ENCODE measurements around the gene DNAJC12.
A peak's percentile ranks its signal among the peaks of the same experiment; 100 is the strongest.
"Not testable (repeated sequence)": the region's sequence is repeated elsewhere in the genome, so short reads cannot be mapped to it uniquely, and the experiment has no call there.

DNAJC12 gene

DNA sequence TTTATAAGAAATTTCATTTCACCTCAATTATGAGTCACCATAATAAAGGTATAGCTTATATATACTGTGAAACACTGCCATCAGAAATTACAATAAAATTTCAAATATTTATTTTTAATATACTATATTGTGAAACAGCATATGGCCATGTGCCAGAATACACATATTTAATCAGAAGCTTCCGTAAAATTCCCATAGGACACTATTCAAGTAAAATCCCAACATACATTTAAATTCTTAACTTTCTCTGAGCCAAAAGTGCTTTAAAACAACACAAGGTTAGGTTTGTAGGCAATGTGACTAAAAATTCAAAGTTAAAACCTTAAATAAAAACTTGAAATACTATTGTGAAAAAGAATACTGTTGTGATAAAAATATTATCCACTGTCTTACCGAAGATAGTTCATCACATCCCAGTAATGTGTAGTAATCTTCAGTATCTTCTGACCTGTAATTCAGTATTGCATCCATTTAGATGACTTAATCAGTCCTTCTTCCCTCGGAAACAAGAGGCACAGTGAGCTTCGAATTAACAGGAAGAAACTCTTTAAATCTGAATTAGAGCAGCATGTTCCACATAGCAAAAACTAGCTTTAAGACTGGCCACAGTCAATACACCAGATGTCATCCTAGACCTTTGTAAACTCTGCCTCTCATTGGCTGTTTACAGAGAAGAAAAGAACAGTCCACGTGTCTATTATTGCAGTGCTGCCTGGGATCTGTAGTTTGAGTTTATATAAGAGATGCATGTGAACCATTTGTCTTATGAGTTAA lies at the start of gene DNAJC12:
TSS of gene DNAJC12 (minus strand) at position 648 of the 774 bp plus-strand sequence. CDS start at position 471, 177 bp downstream.
- peak; percentile 96 for DNase-seq (ENCODE audit: low spot score)

DNA sequence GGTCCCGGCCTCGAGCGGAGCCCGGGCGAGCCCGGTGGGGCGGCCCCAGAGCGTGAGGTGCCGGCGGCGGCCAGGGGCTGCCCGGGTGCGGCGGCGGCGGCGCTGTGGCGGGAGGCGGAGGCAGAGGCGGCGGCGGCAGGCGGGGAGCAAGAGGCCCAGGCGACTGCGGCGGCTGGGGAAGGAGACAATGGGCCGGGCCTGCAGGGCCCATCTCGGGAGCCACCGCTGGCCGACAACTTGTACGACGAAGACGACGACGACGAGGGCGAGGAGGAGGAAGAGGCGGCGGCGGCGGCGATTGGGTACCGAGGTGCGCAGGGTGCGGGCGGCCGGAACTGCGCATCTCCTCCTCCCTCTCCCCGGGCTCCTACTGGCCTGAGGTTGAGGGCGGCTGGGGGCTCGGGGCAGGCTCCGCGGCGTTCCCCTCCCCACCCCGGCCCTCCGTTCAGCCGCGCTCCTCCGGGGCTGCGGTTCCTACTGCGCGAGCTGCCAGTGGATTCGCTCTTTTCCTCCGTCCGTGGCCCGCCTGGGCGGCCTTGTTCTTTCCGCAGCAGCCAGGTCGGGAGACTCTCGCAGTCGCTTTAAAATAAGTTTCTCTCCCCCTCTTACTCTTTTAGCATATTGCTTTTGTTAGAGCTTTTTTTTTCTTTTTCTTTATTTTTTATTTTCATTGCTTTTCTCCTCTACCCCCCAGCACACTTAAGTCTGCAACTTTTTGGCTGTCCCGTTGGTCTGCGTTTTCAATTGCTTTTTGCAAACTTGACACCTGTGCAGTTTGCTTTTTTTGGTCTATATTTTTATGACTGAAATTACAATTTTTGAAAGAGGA lies 47.1 kb upstream of the DNAJC12 start:
- DNase-seq (ENCODE audit: low spot score), result peak; percentile 75

DNA sequence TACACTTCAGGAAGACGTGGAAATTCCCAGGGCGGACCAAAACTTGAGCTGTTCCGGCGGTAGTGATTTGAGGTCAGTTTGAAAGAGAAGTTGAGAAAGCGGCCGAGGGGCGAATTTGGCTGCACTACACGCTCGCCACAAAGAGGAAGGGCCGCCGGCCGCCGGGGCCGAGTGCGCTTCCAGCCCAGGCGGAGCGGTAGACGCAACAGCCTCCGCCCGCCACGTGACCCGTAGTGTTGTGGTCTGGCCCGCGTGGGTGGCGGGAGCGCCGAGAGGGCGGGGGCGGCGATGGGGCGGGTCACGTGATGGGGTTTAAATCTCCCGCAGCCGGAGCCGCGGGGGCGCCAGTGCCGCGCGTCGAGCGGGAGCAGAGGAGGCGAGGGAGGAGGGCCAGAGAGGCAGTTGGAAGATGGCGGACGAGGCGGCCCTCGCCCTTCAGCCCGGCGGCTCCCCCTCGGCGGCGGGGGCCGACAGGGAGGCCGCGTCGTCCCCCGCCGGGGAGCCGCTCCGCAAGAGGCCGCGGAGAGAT lies 46.4 kb upstream of the DNAJC12 start, which contains the start of gene SIRT1:
TSS of gene SIRT1 (plus strand) at position 344 of the 529 bp plus-strand sequence. CDS start at position 410, 66 bp downstream.
- DNase-seq (ENCODE audit: low spot score), result peak; percentile 92

DNA sequence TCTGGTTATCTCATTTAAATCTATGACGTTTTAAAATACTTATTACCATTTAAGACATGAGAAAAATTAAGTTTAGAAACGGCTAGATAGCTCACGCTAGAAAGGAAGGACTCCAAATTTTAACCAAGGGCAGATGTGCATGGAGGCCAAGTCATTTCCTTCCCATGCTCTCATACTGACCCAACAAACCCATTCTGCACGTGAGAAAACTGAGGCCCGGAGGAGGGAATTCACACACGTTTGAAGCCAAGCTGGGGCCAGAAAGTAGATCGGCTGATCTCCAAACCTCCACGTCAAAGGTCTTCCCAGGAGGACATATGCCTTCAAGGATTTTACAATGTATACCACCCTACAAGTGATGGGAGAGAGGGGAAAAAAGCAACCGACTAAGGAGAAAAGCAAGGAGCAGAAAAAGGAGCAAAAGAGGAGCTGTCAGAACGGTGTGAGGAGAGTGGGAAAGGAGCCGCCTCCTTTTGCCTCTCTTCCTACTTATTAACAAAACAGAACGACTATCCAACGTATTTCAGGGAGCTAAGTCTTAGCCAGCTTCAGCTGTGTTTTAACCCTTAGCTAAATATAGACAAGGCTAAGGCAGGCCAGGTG lies 45.8 kb upstream of the DNAJC12 start:
- DNase-seq (ENCODE audit: low spot score), result no peak

DNA sequence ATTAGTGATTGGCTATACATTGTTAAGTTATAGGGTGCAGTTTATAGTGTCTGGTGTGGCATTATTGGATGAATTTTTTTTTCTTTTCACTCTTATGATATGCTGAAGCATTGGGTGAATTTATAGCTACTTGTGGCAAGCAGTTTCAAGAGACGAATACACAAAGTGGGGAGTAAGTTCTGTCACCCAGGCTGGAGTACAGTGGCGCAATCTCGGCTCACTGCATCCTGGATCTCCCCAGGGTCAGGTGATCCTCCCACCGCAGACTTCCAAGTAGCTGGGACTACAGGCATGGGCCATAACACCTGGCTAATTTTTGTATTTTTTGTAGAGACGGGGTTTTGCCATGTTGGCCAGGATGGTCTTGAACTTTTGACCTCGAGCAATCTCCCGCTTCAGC lies 40.1 kb upstream of the DNAJC12 start:
- no peak for DNase-seq (ENCODE audit: low spot score)

DNA sequence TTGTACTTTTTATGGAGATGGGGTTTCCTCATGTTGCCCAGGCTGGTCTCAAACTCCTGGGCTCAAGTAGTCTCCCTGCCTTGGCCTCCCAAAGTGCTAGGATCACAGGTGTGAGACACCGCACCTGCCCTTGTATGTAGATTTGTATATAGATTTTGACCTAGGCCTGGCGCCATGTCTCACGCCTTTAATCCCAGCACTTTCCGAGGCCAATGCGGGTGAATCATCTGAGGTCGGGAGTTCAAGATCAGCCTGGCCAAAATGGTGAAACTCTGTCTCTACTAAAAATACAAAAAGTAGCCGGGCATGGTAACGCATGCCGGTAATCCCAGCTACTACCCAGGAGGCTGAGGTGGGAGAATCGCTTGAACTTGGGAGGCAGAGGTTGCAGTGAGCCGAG lies 39.4 kb upstream of the DNAJC12 start:
- DNase-seq (ENCODE audit: low spot score), result not testable (repeated sequence)

DNA sequence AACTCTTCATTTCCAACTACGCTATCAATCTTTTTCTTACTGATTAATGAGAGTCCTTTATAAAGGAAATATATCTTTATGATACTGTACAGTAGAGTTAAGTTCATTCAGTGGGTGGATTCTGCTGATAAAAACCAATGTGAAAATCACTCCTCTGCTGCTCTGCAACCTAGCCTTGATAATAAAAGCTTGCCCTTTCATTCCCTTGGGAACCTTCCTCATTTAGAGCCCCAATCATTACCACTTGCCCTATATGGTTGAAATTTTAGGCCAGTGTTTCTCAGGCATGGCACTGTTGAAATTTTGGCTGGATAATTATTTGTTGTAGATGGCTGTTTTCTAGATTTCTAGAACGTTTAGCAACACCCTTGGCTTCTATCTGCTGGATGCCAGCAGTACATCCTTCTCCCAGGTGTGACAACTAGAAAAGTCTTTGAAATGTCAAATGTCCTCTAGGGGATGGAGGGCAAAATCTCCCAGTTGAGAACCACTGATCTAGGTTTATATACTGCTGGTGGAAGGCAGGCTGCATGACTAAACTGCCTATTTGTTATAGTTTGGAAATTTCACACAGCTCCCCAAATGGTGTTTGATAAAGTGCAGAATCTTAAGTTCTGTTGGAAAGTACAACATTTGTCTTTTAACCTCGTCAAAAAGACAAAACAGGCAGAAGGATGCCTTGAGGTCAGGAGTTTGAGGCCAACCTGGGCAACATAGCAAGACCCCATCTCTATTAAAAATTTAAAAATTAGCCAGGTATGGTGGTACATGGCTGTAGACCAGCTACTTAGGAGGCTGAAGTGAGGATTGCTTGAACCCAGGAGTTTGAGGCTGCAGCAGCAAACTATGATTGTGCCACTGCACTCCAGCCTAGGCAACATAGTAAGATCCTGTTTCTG lies 37.6 kb upstream of the DNAJC12 start:
- no peak for DNase-seq (ENCODE audit: low spot score)

DNA sequence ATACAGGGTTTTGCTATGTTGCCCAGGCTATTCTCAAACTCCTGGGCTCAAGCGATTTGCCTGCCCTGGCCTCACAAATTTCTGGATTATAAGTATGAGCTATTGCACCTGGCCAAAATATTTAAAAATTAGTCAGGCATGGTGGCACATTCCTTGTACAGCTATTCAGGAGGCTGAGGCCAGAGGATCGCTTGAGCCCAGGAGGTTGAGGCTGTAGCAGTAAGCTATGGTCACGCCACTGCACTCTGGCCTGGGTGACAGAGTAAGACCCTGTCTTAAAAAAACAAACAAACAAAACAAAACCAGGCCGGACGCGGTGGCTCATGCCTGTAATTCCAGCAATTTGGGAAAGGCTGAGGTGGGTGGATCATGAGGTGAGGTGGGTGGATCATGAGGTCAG lies 32.0 kb upstream of the DNAJC12 start:
- no peak for DNase-seq (ENCODE audit: low spot score)

DNA sequence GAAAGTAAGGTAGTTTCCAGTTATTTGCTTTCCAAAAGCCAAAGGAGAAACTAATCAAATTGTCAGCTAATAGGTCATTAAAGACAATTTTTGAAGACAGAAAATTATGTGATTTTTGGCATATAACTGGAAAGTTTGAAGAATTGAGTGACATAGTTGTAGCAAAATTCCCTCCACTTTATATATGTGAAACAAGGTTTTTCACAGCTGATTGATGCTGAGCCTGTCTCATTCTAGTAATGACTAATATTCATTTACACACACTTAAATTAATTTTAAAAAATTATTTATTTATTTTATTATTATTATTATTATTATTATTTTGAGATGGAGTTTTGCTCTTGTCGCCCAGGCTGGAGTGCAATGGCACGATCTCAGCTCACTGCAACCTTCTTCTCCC lies 30.1 kb upstream of the DNAJC12 start:
- no peak for DNase-seq (ENCODE audit: low spot score)

DNA sequence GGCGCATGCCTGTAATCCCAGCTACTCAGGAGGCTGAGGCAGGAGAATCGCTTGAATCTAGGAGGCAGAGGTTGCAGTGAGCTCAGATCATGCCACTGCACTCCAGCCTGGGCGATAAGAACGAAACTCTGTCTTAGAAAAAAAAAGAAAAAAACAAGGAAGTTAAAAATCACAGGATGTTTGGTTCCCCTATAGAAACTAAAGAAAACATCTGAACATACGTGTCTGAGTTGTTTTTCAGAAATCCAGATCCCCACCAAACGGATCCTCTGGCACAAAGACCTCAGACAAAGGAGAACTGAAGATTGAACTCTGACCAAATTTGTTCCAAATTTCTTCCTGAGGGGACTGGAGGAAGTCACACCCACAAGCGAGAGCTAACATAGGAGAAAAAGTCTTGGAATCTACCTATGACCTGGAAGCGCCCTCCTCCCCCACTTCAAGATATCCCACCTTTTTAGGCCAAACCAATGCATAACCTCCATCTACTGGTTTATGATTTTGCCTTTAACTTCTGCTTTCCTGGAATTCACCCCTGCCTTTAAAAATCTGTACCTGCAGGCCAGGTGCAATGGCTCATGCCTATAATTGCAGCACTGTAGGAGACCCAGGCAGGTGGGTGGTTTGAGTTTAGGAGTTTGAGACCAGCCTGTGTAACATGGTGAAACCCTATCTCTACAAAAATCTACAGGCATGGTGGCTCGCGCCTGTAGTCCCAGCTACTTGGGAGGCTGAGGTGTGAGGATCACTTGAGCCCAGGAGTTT lies 26.8 kb upstream of the DNAJC12 start:
- DNase-seq (ENCODE audit: low spot score), result no peak

DNA sequence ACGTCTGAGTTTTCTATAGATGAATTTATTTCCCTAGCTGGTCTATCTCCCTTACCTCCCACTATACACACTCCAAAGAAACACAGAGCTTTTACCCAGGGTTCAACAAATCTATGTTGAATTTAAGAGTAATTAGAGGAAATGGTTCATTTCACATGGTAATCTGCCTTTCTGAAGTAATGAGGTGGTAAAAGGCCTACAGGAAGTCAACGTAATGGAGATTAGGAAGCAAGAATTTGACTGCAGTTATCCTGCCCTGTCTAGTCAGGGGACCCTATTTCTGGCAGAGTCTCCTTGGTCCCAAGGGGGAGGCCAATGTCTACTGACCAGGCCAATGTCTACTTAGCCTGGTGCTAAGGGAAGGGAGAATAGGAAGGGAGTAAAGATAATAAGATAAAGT lies 25.1 kb upstream of the DNAJC12 start:
- no peak for DNase-seq (ENCODE audit: low spot score)

DNA sequence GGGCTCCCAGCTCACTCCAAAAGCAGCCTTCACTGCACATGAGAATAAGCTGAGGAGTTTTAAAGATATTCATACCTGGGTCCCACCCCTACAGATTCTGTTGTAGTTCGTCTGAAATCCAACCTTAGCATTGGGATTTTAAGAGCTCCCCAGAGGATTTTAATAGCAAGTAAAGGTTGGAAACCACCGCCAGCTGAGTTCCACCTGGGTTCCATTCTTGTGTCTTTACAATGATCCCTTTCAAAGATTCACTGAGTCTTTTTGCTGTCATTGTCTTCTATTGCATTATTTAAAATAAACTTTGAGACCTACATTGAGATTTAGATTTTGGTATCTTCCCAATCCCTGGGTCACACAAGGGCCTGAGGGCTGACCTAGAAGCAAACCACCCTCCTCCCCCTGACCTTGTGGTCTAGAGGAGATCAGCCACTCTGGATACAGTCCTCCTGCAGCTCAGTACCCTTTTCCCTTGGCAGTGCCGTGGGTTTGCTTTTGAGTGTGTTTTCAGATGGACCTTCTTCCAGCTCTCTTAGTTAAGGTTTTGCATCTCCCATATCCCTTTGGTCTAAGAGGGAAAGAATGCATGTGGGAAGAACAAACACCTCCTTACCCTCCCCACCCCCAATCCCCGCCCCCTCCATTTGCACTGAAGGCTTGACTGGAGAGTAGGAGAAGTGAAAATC lies 23.9 kb upstream of the DNAJC12 start:
- DNase-seq (ENCODE audit: low spot score), result no peak

DNA sequence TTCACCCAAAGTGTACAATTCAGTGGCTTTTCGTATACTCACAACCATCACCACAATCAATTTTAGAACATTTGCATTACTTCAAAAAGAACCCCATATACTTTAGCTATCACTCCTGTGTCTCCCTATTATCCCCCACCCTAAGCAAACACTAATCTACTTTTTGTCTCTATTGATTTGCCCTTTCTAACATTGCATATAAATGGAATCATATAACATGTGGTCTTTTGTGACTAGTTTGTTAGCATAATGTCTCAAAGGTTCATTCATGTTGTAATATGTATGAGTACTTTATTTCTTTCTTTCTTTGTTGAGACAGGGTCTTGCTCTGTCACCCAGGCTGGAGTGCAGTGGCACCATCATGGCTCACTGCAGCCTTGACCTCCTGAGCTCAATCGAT lies 21.0 kb upstream of the DNAJC12 start:
- no peak for DNase-seq (ENCODE audit: low spot score)

DNA sequence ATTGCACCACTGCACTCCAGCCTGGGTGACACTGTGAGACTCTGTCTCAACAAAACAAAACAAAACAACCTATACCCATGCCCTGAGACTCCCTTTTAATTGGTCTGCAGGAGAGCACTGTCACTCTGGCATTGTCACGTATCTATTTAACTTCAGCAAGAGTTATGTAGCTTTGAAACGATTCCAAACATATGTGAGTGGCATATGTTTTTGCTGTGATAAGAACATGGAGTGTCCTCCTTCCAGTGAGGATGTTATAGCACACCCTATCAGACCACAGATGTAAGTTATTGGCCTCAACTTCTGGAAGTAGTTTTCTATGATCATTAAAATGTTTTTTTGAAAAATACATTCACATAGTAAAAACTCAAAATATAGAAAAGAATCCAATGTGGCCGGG lies 15.5 kb upstream of the DNAJC12 start:
- no peak for DNase-seq (ENCODE audit: low spot score)

DNA sequence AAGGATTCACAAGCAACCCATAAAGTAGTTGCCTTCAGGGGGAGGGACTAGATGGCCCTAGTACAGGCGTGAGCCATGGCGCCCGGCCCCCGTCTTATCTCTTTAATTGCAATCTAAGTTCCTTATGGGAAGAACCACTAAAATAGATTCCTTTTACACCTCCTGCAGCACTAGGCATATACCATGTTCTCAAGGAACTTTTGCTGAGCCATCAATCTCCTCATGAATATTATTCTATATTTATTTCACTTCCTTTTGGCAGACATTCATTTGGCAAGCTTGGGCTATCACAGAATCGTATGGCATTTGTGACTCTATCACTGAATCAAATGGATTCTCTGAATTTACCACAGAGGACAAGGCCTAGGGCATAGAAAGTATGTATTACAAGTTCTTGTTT lies 14.8 kb upstream of the DNAJC12 start:
- no peak for DNase-seq (ENCODE audit: low spot score)

DNA sequence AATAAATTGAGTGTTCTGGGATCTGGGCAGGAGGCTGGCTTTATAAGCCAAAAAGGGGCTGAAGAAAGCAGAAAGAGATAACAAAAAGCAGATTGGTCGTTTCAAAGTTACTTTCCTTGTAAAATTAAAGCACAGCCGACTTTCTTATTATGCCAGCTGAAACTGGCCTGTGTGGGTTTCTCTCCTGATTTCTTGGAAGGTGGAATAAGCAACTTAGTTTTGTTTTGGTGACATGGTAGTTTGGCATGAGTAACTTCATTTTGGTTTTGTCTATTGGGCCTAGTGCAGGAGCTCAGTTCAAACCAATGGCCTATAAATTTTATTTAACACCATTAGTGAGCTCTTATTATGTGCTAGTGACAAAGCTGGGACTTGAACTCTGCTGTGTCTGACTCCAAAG lies 13.2 kb upstream of the DNAJC12 start:
- no peak for DNase-seq (ENCODE audit: low spot score)

DNA sequence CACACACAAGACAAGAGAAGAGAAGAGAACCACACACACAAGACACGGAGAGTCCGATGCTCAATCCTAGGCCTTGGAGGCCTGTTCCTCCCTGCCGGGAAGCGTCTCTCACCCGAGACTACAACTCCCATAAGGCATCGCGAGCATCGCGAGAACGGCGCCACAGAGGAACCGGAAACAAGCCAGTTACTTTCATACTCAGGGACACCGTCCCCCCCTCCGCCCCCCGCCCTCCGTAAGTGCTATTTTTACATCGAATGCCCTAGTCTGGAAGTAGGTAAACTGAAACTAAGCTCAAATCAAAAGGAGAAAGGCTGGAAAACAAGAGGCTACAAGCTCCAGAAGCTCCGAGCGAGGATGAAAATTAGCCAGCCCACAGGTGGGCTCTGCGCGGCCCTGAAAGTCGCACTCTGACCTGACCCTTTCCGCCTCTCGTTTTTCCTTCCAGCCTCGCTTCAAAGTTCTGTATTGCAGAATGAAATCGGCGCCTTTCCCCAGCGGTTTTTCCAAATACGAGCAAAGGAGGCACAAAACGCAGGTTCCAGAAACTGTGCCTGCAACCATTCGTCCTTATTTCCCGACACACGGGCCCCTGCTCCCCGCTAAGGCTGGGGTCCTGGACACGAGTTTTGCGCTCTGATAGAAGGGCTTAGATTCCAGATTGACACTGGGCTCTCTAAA lies 11.5 kb upstream of the DNAJC12 start:
- DNase-seq (ENCODE audit: low spot score), result peak; percentile 97

DNA sequence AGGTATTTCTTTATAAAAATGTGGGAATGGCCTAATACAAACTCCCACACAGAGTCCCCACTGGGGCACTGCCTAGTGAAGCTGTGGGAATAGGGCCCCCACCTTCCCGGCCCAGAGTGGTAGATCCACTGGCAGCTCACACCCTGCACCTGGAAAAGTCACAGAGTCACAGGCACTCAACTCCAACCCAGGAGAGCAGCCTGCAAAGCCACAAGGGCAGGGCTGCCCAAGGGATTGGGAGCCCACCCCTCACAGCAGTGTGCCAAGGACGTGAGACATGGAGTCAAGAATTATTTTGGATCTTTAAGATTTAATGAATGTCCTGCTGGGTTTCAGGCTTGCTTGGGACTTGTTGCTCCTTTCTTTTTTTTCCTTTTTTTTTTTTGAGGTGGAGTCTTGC lies 5.3 kb upstream of the DNAJC12 start:
- DNase-seq (ENCODE audit: low spot score), result no peak

DNA sequence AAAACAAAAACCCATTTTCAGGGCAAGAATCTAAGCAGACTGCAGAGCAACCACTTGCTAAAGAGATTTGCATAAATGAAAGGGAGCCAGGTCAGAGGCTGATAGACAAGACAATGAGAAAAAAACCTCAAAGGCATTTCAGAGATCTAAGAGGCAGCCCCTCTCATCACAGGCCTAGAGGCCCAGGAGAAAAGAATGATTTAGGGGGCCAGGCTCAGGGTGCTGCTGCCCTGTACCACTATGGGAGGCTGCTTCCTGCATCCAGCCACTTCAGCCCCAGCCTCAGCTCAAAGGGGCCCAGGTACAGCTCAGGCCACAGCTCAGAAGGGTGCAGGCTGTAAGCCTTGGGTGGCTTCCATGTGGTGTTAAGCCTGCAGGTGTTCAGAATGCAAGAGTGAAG lies 3.7 kb upstream of the DNAJC12 start:
- no peak for DNase-seq (ENCODE audit: low spot score)

DNA sequence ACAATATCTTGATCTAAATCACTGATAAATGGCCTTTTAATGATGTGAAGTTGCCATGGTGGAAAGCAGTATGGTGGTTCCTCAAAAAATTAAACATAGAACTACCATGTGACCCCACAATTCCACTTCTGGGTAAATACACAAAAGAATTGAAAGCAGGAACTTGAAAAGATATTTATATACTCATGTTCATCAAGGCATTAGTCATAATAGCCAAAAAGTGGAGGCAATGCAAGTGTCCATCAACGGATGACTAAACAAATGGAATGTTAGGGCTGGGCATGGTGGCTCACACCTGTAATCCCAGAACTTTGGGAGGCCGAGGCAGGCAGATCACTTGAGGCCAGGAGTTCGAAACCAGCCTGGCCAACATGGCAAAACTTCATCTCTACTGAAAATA lies 2.0 kb upstream of the DNAJC12 start:
- DNase-seq (ENCODE audit: low spot score), result peak; percentile 51
